LNCAP (cell line): ENCODE data around the gene PIEZO1.

ENCODE experiments used
- TF ChIP-seq, protein P1 (sequence below): fragments of 450-650 bp; IDR thresholded peaks from 2 replicates; pipeline ENCODE4 v1.5.1; 2017; ENCODE audit warnings: mild to moderate bottlenecking

PIEZO1 gene

DNA sequence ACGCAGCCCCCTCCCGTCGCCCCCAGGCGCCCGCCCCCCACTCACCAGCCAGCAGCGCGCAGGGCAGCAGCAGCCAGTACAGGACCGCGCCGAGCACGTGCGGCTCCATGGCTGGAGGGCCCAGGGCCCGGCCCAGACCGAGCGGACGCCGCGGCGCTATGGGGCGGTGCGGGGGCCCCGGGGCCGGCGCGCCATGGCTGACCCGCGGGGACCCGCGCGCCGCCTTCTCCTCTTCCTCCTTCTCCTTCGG lies 239 bp downstream of the PIEZO1 start:
- TF ChIP-seq, protein P1, sequence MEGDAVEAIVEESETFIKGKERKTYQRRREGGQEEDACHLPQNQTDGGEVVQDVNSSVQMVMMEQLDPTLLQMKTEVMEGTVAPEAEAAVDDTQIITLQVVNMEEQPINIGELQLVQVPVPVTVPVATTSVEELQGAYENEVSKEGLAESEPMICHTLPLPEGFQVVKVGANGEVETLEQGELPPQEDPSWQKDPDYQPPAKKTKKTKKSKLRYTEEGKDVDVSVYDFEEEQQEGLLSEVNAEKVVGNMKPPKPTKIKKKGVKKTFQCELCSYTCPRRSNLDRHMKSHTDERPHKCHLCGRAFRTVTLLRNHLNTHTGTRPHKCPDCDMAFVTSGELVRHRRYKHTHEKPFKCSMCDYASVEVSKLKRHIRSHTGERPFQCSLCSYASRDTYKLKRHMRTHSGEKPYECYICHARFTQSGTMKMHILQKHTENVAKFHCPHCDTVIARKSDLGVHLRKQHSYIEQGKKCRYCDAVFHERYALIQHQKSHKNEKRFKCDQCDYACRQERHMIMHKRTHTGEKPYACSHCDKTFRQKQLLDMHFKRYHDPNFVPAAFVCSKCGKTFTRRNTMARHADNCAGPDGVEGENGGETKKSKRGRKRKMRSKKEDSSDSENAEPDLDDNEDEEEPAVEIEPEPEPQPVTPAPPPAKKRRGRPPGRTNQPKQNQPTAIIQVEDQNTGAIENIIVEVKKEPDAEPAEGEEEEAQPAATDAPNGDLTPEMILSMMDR = no peak

DNA sequence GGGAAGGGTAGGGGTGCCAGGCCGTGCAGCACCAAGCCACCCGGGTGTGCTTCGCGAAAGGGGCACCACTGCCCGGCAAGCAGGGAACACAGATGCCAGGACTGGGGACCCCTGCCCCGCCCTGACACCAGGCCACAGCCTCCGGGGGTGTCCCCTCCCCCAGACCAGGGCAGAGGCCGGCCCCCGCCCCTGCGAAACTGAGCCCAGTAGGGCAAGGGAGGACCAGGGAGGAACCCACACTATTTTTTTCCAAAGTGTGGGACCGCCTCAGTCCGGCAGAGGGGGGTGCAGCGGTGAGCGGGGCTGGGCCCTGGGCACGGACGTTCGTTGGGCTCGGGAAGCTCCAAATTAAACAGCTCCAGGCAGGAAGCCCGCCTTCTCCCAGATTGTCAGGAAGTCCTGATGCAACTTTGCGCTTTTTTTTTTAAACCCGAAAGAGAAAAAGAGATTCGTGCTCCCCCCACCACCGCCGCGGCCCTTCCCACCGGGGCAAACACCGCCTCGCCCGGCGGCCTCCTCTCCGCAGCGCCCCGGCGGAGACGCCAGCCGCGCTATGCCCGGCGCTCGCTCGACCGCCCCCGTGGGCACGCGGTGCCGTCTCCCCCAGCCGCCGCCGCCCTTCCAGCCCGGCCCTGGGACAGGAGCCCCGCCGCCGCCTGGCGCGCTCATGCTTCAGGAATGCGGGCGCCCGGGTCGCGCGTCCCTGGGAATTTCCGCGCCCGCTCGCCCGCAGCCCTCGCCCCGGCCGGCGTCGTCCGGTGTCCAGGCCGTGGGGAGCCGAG lies 755 bp downstream of the PIEZO1 start:
- TF ChIP-seq, protein P1 = peak; percentile 31; the same call in 1 of the 2 replicates

DNA sequence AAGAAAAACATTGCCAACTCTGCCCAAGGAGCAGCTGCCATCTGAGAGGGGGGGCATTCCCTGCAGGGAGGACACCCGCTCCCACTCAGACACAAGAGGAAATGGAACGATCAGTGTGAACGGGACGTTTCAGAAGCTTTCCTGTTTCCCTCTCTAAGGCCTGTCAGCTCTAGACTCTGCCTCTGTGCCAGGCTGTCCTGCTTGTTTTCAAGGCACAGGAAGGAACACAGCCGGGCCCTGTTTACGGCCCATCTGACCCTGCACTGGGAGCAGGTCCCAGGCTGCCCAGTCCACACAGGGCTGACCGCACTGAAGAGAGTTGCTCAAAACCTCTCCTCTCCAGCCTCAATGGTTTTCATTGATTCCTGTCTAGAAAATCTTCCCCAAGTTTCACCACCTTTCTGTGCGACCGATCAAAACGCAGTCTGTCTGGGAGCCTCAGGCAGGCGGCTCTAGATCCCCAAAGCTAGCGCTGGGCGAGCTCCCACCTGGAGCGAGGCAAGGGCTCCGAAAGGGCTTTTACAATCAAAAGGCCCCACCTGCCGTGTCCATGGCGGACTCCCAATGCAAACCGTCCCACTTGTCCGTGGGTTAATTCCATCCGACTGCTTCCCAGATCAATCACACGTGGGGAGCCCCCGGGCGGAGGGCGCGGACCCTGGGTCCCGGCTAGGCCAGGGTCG lies 1.5 kb downstream of the PIEZO1 start:
- TF ChIP-seq, protein P1 = no peak

DNA sequence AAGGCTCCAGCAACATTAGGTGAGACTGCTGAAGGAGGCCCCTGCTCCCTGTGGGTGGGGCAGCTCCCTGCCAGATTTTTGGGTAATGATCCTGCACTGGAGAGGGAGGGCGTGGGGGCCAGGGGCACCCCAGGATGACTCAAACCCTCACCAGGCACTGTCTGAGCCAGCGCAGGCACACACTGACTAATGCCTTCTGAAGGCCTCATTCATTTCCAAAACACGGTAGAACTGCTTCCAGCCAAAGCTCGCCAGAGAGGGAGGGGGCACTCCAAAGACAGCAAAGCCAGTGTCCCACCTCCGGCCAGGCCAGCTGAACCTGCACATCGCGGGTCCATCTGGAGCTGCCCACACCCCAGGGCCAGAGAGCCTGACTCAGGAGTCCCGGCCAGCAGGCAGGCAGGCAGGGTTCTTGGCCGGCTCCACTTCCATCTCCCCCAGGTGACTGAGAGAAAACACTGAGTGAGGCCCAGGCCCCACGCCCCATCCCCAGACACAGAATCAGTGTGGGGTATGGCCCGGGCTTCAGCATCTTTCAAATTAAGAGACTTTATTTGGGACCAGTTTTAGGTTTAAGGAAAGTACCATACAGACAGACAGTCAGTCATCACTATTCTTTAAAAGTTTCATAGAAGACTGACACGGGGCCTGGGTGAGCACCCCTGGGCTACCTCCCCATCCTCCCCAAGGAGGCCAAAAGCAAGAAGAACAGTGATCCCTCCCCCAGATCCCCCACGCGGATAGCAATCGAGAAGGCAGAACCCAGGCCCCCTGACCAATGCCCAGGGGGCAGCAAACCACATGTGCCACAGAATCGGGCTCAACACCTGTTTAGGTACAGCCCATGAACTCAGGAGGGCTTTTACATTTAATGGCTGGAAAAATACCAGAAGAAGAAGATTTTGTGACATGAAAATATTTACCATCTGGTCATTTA lies 2.3 kb downstream of the PIEZO1 start:
- TF ChIP-seq, protein P1 = no peak

GRCh38 chr16:88781140-88782077 lies 3.6 kb downstream of the PIEZO1 start:
- TF ChIP-seq, protein P1 = no peak

GRCh38 chr16:88780142-88781062 lies 4.6 kb downstream of the PIEZO1 start:
- TF ChIP-seq, protein P1 = no peak
